ENCODE measurements around the gene CDKN3. TPM values are rescaled to one million over a fixed set of nuclear protein-coding genes. Genes with fewer than 3 reads are reported as not detected.

Gene CDKN3
- total RNA-seq, 1 donor from 2014 or later: 1.5 TPM

DNA sequence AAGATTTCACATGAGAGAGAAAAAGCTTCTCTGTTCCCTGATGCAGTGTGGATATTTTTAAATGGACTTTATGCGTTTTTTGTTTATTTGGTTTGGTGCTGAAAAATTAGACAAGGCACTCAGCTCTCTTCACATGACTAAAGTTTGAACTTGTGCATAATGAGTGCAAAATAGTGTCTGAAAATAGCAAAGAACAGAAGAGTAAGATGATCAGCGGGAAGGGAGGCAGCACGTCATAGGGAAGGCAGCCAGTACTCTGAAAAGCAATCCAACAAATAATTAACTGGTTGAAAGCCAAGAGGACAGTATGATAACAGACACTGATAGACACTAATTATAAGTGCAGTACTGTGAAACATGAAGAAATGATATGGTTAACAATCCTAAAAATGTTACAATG, 46.6 kb upstream of the CDKN3 start:
- ATAC-seq (no peak), DNase-seq (no peak)
- peaks cover 3% of the 10 kb centered on the region for H3K4me1 ChIP-seq
- H3K27ac ChIP-seq: no peak overlapping the region
- intact Hi-C loops (cut with DNase I): no loop called here
- H3K36me3 ChIP-seq: no peaks in the 10 kb centered on the region
- no peak overlapping the region for H3K4me3 ChIP-seq
- TF ChIP-seq, protein P1, sequence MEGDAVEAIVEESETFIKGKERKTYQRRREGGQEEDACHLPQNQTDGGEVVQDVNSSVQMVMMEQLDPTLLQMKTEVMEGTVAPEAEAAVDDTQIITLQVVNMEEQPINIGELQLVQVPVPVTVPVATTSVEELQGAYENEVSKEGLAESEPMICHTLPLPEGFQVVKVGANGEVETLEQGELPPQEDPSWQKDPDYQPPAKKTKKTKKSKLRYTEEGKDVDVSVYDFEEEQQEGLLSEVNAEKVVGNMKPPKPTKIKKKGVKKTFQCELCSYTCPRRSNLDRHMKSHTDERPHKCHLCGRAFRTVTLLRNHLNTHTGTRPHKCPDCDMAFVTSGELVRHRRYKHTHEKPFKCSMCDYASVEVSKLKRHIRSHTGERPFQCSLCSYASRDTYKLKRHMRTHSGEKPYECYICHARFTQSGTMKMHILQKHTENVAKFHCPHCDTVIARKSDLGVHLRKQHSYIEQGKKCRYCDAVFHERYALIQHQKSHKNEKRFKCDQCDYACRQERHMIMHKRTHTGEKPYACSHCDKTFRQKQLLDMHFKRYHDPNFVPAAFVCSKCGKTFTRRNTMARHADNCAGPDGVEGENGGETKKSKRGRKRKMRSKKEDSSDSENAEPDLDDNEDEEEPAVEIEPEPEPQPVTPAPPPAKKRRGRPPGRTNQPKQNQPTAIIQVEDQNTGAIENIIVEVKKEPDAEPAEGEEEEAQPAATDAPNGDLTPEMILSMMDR (IDR thresholded peaks at IDR 0.05): no peak
- H3K9me3 ChIP-seq: no peaks in the 10 kb centered on the region
- H3K27me3 ChIP-seq: no peaks in the 10 kb centered on the region

DNA sequence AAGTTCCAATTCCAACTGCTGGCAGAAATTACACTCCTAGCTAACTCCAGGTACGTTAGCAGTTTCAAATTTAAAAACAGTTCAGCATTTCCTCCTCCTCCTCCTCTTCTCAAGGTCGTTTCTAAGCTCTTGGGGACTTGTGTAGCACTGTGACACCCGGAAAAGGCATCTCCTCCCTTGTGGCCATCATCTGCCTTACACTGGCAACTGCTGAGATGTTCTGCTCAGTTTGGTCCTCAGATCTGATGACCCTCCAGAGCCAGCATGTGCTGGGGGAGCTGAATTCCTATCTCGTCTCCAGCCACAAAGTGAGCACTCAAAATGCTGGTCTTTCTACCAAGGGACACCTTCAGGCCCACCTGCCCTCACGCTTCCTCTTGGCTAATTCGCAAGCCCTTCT, 43.5 kb upstream of the CDKN3 start:
- ATAC-seq: no peak
- no peak overlapping the region for H3K27ac ChIP-seq
- H3K36me3 ChIP-seq: no peaks in the 10 kb centered on the region
- peaks cover 3% of the 10 kb centered on the region for H3K4me1 ChIP-seq
- H3K9me3 ChIP-seq: no peaks in the 10 kb centered on the region
- TF ChIP-seq, protein P1 (IDR thresholded peaks at IDR 0.05): no peak
- no peaks in the 10 kb centered on the region for H3K27me3 ChIP-seq
- H3K4me3 ChIP-seq: no peak overlapping the region
- DNase-seq: no peak
- intact Hi-C loops (cut with DNase I): no loop called here

DNA sequence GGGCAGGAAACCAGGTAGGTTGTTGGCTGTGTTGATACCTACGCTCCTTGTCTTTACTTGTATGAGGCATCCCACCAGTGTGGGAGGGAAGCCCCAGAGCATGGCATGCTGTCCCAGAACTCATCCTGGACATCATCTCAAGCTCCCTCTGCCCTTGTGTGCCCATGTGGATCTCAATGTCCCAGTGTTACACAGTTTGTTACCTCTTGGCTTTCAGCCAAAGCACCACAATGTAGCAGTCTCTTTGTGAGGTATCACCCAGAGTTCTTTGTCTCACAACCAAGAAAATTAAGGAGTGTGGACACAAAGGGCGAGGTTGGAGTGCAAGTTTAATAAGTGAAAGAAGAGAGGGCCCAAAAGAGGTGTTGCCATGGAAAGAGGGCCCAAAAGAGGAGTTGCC, 43.1 kb upstream of the CDKN3 start:
- DNase-seq (no peak), ATAC-seq (no peak)
- intact Hi-C loops (cut with DNase I): no loop called here
- no peaks in the 10 kb centered on the region for H3K9me3 ChIP-seq
- no peak overlapping the region for H3K4me3 ChIP-seq
- H3K36me3 ChIP-seq: no peaks in the 10 kb centered on the region
- no peak overlapping the region for H3K27ac ChIP-seq
- H3K27me3 ChIP-seq: no peaks in the 10 kb centered on the region
- peaks cover 3% of the 10 kb centered on the region for H3K4me1 ChIP-seq
- TF ChIP-seq, protein P1 (IDR thresholded peaks at IDR 0.05): no peak

DNA sequence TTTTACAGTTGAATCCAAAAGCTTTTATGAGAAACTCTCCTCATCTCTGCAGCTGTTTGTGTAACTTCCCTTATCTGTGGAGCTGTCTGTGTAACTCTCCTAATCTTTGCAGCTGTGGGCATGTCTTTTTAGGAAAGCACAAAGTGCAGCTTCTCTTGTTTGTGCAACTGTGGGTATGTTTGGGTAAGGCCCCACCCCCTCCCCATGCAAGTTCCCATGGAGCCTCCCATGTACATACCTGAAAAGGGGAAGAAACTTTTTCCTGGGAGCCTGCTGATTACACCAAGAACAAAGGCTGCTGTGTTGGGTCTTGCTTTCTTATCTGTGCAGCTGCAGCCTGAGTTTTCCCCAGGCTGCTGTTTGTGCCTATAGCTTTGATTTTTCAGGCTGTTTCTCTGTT, 42.7 kb upstream of the CDKN3 start:
- ATAC-seq (no peak), DNase-seq (no peak)
- intact Hi-C loops (cut with DNase I): no loop called here

DNA sequence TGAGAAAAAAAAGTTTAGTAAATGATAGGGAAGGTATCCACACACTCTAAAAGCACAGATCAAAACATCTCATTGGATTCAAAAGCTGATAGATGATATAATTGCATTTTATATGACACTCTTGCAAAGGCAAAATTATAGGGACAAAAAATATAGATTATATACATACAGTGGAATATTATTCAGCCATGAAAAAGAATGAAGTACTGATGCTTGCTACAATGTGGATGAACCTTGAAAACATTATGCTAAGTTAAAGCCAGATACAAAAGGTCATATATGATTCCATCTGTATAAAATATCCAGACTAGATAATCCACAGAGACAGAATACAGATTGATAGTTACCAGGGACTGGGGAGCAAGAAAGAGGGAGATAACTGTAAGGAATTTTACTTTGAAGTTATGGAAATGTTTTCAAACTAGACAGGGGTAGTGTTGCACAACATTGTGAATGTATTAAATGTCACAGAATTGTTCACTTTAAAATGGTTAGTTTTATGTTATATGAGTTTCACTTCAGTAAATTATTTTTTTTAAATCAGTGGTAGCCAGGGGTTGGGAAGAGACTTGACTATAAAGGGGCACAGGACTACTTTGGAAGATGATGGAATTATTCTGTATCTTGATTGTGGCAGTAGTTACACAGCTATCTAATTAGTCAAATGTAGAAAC, 41.7 kb upstream of the CDKN3 start:
- Histone ChIP-seq H3K9me3 (no peaks in the 10 kb centered on the region), H3K27ac (no peak overlapping the region), H3K4me1 (peaks cover under 1% of the 10 kb centered on the region), H3K36me3 (no peaks in the 10 kb centered on the region), H3K27me3 (no peaks in the 10 kb centered on the region), H3K4me3 (no peak overlapping the region)
- DNase-seq: no peak
- ATAC-seq: no peak
- TF ChIP-seq, protein P1 (IDR thresholded peaks at IDR 0.05): no peak
- intact Hi-C loops (cut with DNase I): no loop called here

More for the DNA sequence above, 42.7 kb upstream of the CDKN3 start:
- Histone ChIP-seq H3K27me3 (no peaks in the 10 kb centered on the region), H3K9me3 (no peaks in the 10 kb centered on the region), H3K27ac (no peak overlapping the region), H3K4me1 (peaks cover 3% of the 10 kb centered on the region), H3K36me3 (no peaks in the 10 kb centered on the region), H3K4me3 (no peak overlapping the region)
- TF ChIP-seq, protein P1 (IDR thresholded peaks at IDR 0.05): no peak

DNA sequence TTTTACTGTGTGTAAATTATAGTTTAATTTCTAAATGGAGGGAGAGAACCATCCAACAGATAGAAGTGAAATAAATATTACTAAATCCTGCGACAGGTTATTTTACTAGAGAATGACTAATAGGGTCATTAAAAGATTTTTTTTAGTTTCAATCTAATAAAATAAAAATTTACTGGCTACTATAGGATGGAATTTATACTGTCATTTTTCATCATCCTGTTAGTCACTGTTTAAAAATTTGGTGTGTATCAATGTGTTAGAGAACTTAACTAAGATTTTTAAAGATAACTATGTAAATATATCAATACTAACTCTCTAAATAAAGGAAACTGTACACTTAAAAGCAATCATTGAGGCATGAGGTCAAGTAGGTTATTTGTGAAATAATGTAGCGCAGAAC, 41.1 kb upstream of the CDKN3 start:
- ATAC-seq (no peak), DNase-seq (no peak)
- TF ChIP-seq, protein P1 (IDR thresholded peaks at IDR 0.05): no peak
- no peaks in the 10 kb centered on the region for H3K27me3 ChIP-seq
- H3K4me3 ChIP-seq: no peak overlapping the region
- intact Hi-C loops (cut with DNase I): no loop called here
- H3K9me3 ChIP-seq: no peaks in the 10 kb centered on the region
- no peaks in the 10 kb centered on the region for H3K4me1 ChIP-seq
- H3K36me3 ChIP-seq: no peaks in the 10 kb centered on the region
- H3K27ac ChIP-seq: no peak overlapping the region
